ENCODE measurements around the gene BROX. TPM values are rescaled to one million over a fixed set of nuclear protein-coding genes. Genes with fewer than 3 reads are reported as not detected.
"Not testable (repeated sequence)": the region's sequence is repeated elsewhere in the genome, so short reads cannot be mapped to it uniquely, and the experiment has no call there.

The BROX gene
- total RNA-seq, 1 donor from 2014 or later, result 45.1 TPM

DNA sequence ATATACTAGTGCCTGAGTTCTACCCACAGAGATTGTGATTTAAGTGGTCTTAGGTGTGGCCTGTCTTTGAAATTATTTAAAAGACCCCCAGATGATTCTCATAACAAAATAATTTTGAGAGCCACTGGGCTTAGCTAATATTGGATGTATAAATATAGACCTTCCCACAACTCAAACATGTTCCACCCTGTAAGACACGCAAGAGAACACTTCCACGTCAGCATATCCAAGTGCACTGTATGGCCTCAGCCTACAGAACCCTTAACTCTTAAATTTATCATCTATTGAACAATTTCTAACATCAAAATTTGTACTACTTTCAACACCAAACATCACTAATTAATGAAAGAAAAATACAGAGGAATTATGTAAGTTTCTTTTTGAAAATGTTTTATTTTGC is 27.1 kb downstream of the BROX start:
- TF ChIP-seq, protein P1, sequence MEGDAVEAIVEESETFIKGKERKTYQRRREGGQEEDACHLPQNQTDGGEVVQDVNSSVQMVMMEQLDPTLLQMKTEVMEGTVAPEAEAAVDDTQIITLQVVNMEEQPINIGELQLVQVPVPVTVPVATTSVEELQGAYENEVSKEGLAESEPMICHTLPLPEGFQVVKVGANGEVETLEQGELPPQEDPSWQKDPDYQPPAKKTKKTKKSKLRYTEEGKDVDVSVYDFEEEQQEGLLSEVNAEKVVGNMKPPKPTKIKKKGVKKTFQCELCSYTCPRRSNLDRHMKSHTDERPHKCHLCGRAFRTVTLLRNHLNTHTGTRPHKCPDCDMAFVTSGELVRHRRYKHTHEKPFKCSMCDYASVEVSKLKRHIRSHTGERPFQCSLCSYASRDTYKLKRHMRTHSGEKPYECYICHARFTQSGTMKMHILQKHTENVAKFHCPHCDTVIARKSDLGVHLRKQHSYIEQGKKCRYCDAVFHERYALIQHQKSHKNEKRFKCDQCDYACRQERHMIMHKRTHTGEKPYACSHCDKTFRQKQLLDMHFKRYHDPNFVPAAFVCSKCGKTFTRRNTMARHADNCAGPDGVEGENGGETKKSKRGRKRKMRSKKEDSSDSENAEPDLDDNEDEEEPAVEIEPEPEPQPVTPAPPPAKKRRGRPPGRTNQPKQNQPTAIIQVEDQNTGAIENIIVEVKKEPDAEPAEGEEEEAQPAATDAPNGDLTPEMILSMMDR (IDR thresholded peaks at IDR 0.05), result no peak
- H3K27me3 Mint-ChIP-seq (ENCODE audit: unreplicated experiment), result no peaks in the 10 kb centered on the region
- no peaks in the 10 kb centered on the region for H3K9me3 Mint-ChIP-seq (ENCODE audit: unreplicated experiment)
- H3K36me3 Mint-ChIP-seq (ENCODE audit: unreplicated experiment), result peaks cover 2% of the 10 kb centered on the region
- no peak for DNase-seq (ENCODE audit: extremely low spot score, unreplicated experiment)
- H3K4me3 Mint-ChIP-seq (ENCODE audit: unreplicated experiment), result no peak overlapping the region
- H3K27ac Mint-ChIP-seq (ENCODE audit: unreplicated experiment), result no peak overlapping the region
- H3K4me1 Mint-ChIP-seq (ENCODE audit: unreplicated experiment), result no peaks in the 10 kb centered on the region

DNA sequence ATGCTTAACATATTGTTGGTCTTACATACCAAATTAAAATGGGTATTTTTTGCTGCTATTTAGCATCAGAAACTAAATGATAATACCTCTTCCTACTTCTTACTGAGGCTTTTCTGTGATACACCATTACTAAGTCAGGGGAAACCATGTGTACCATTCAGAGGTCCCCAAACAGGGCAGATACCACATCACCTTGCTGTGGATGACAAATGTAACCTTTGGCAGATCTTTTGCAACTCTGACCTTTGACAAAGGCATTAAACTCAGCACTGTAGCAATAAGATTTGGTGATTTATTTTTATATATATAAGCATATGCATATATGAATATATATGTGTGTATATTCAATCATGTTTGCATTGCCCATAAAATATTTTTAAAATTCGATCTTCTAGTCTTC is 27.6 kb downstream of the BROX start:
- Mint-ChIP-seq H3K27ac (ENCODE audit: unreplicated experiment) (no peak overlapping the region), H3K4me3 (ENCODE audit: unreplicated experiment) (no peak overlapping the region), H3K4me1 (ENCODE audit: unreplicated experiment) (no peaks in the 10 kb centered on the region), H3K27me3 (ENCODE audit: unreplicated experiment) (peaks cover 2% of the 10 kb centered on the region), H3K9me3 (ENCODE audit: unreplicated experiment) (no peaks in the 10 kb centered on the region), H3K36me3 (ENCODE audit: unreplicated experiment) (no peaks in the 10 kb centered on the region)
- DNase-seq (ENCODE audit: extremely low spot score, unreplicated experiment), result no peak
- TF ChIP-seq, protein P1 (IDR thresholded peaks at IDR 0.05), result no peak

DNA sequence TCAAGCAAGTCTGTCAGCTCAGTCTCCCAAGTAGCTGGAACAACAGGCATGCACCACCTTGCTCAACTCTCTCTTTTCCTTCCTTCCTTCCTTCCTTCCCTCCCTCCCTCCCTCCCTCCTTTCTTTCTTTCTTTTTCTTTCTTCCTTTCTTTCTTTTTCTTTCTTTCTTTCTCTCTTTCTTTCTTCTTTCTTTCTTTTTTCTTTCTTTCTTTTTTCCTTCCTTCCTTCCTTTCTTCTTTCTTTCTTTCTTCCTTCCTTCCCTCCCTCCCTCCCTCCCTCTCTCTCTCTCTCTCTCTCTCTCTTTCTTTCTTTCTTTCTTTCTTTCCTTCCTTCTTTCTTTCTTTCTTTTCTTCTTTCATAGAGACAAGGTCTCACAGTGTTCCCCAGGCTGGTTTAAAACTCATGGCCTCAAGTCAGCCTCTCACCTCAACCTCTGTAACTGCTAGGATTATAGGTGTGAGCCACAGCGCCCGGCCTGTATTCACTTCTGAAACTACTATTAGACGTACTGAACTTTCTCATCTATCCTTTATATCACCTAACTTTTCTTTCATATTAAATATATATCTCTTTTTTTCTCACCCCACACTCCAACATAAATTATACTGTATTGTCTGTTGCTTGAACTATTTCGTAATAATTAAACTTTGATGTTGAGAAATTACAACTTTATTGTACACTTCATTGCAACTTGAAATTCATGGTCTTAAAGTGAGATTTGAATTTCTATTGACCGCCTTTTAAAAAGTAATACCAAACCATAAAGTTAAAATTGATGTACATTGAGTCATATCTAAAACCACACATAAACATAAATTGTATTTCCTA is 29.5 kb downstream of the BROX start:
- not testable (repeated sequence) for H3K9me3 Mint-ChIP-seq (ENCODE audit: unreplicated experiment); H3K36me3 Mint-ChIP-seq (ENCODE audit: unreplicated experiment); H3K27me3 Mint-ChIP-seq (ENCODE audit: unreplicated experiment); DNase-seq (ENCODE audit: extremely low spot score, unreplicated experiment); H3K4me3 Mint-ChIP-seq (ENCODE audit: unreplicated experiment); H3K27ac Mint-ChIP-seq (ENCODE audit: unreplicated experiment); H3K4me1 Mint-ChIP-seq (ENCODE audit: unreplicated experiment)

DNA sequence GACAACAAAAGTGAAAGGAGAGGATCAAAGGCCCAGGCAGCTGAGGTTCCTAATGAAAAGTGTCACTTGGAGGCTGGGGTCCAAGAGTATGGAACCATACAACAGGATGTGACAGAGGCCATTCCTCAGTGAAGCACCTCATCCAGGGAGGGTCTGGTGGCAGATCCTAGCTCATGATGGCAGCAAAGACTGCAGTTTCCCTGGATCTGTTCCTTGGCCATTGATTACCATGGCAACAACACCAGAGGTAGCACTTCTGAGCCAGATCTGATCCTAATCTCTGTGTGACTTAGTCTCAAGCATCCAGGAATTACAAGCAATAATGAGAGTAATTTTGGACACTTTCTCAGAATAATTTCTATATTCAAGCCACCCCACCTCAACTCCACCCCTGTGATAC is 37.6 kb downstream of the BROX start:
- TF ChIP-seq, protein P1 (IDR thresholded peaks at IDR 0.05), result no peak
- Mint-ChIP-seq H3K9me3 (ENCODE audit: unreplicated experiment) (no peaks in the 10 kb centered on the region), H3K36me3 (ENCODE audit: unreplicated experiment) (no peaks in the 10 kb centered on the region), H3K27ac (ENCODE audit: unreplicated experiment) (no peak overlapping the region), H3K27me3 (ENCODE audit: unreplicated experiment) (peaks cover 22% of the 10 kb centered on the region), H3K4me1 (ENCODE audit: unreplicated experiment) (peaks cover 4% of the 10 kb centered on the region), H3K4me3 (ENCODE audit: unreplicated experiment) (no peak overlapping the region)
- no peak for DNase-seq (ENCODE audit: extremely low spot score, unreplicated experiment)

DNA sequence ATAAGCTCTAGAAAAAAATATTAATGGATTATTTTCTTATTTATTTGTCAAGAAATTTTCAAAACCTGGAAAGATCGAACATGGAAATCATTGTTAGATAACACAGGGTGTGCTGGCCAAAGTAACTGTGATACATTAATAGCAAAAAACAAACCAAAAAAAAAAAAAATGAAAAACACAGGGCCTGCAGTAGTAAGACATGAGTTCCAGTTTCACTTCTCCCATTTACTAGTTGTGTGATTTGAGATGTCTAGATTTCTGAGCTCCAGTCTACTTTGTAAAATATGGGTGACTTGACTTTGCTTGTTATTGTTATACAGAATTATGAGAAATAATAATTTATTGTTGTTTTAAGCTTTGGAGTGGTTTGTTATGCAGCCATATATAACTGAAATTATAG is 38.3 kb downstream of the BROX start:
- H3K36me3 Mint-ChIP-seq (ENCODE audit: unreplicated experiment), result no peaks in the 10 kb centered on the region
- no peak for DNase-seq (ENCODE audit: extremely low spot score, unreplicated experiment)
- TF ChIP-seq, protein P1 (IDR thresholded peaks at IDR 0.05), result no peak
- H3K4me3 Mint-ChIP-seq (ENCODE audit: unreplicated experiment), result no peak overlapping the region
- no peak overlapping the region for H3K27ac Mint-ChIP-seq (ENCODE audit: unreplicated experiment)
- peaks cover 21% of the 10 kb centered on the region for H3K27me3 Mint-ChIP-seq (ENCODE audit: unreplicated experiment)
- H3K9me3 Mint-ChIP-seq (ENCODE audit: unreplicated experiment), result no peaks in the 10 kb centered on the region
- H3K4me1 Mint-ChIP-seq (ENCODE audit: unreplicated experiment), result peaks cover 4% of the 10 kb centered on the region
